Endothelial cell of umbilical vein (primary cell): Measurements from ENCODE around the gene LEMD3. TPM values are rescaled to one million over a fixed set of nuclear protein-coding genes. Genes with fewer than 3 reads are reported as not detected.

Experiments used
- BruUV-seq: library from RNA; stranded (reverse); fragments of 400-500 nt; replicated peaks from 2 replicates; lab custom pipeline; 2021; lab: Mats Ljungman, UMichigan
- CTCF ChIA-PET: fragments of 300-600, 350-600 bp; sonication (Branson Sonifier 250); formaldehyde crosslinking; loops from one replicate; lab custom pipeline; 2021; ENCODE audit warnings: antibody characterized with exemption, inconsistent platforms; lab: Charles Lee
- POLR2A ChIA-PET: fragments of 300-600, 350-600 bp; sonication (Branson Sonifier 250); formaldehyde crosslinking; loops from one replicate; lab custom pipeline; 2021; ENCODE audit warnings: antibody characterized with exemption, inconsistent platforms; lab: Charles Lee
- DNase-seq: peaks from one replicate; pipeline ENCODE4 v3.0.0-alpha.2; 2011; ENCODE audit warnings: low read depth, low spot score
- FAIRE-seq: peaks from 2 replicates; lab custom pipeline; 2011; peaks lifted over from hg19 to GRCh38; lab: Jason Lieb, UNC
- H2AFZ ChIP-seq: 2 replicates; pipeline ENCODE4 v1.6.0; 2012; ENCODE audit warnings: low read depth, low read length, control low read depth, inconsistent platforms
- H3K27ac ChIP-seq: 2 replicates; pipeline ENCODE4 v1.5.1; 2011; ENCODE audit warnings: low read depth, mild to moderate bottlenecking, control low read depth, low read length, moderate library complexity; ENCODE audit not compliant: insufficient read depth
- H3K27me3 ChIP-seq, 2 experiments: 2 replicates each; pipeline versions ENCODE4 v1.6.0 to v1.6.1; 2011; ENCODE audit warnings: low read length in 2 of 2, mixed read lengths in 1 of 2; ENCODE audit not compliant: control insufficient read depth in 2 of 2, insufficient read depth in 2 of 2
- H3K36me3 ChIP-seq, 2 experiments: 2 replicates in 1 of 2; 3 replicates in 1 of 2; pipeline ENCODE4 v1.5.1; 2011; ENCODE audit warnings: low read length in 2 of 2, mild to moderate bottlenecking in 1 of 2, moderate library complexity in 1 of 2; ENCODE audit not compliant: control insufficient read depth in 2 of 2, insufficient read depth in 2 of 2; ENCODE audit errors: extremely low read depth in 1 of 2
- H3K4me1 ChIP-seq: 3 replicates; pipeline ENCODE4 v1.5.1; 2011; ENCODE audit warnings: mild to moderate bottlenecking, low read length; ENCODE audit not compliant: control insufficient read depth, insufficient read depth; ENCODE audit errors: extremely low read depth
- H3K4me2 ChIP-seq: 2 replicates; pipeline ENCODE4 v1.6.1; 2011; ENCODE audit warnings: low read length, control low read depth, mixed read lengths; ENCODE audit not compliant: insufficient read depth
- H3K4me3 ChIP-seq, 3 experiments: fragments of 200-600 bp in 1 of 3; sonication (generic), shearing (Covaris generic) in 1 of 3; replicated peaks in 1 of 3; 2 replicates each; pipeline ENCODE4 v1.5.1; 2011 to 2016; ENCODE audit warnings: control low read depth in 3 of 3, low read length in 3 of 3, mild to moderate bottlenecking in 2 of 3, inconsistent platforms in 1 of 3, low read depth in 1 of 3, moderate library complexity in 1 of 3; ENCODE audit not compliant: insufficient read depth in 1 of 3
- H3K79me2 ChIP-seq: 2 replicates; pipeline ENCODE4 v1.6.0; 2012; ENCODE audit warnings: low read length, inconsistent platforms; ENCODE audit not compliant: control insufficient read depth, insufficient read depth
- H3K9ac ChIP-seq: replicated peaks from 2 replicates; pipeline ENCODE3; 2011; ENCODE audit warnings: low read length, control low read depth; ENCODE audit not compliant: insufficient read depth; ENCODE audit errors: extremely low read depth
- H3K9me1 ChIP-seq: replicated peaks from 3 replicates; pipeline ENCODE4 v1.6.0; 2011; ENCODE audit warnings: mild to moderate bottlenecking, low read length; ENCODE audit not compliant: control insufficient read depth, insufficient read depth; ENCODE audit errors: extremely low read depth
- H3K9me3 ChIP-seq: replicated peaks from 2 replicates; pipeline ENCODE4 v1.5.1; 2012; ENCODE audit warnings: low read length, inconsistent platforms; ENCODE audit not compliant: control insufficient read depth, insufficient read depth
- H4K20me1 ChIP-seq: replicated peaks from 2 replicates; pipeline ENCODE3; 2011; ENCODE audit warnings: mild to moderate bottlenecking, low read length; ENCODE audit not compliant: control insufficient read depth, insufficient read depth; ENCODE audit errors: extremely low read depth
- EZH2 ChIP-seq: IDR thresholded peaks from 2 replicates; pipeline ENCODE4 v1.6.1; 2012; ENCODE audit warnings: borderline replicate concordance, low read depth, mild to moderate bottlenecking, moderate library complexity, low read length, inconsistent platforms; ENCODE audit not compliant: severe bottlenecking
- FOS ChIP-seq: IDR thresholded peaks from 2 replicates; pipeline ENCODE4 v1.6.1; 2011; ENCODE audit warnings: mild to moderate bottlenecking, low read length, moderate library complexity, borderline replicate concordance; ENCODE audit not compliant: insufficient read depth
- GATA2 ChIP-seq: IDR thresholded peaks from 2 replicates; pipeline ENCODE4 v1.7.0; 2011; ENCODE audit warnings: low read depth, mild to moderate bottlenecking, moderate library complexity, mixed read lengths, low read length; ENCODE audit not compliant: insufficient read length, insufficient read depth
- JUN ChIP-seq: IDR thresholded peaks from 2 replicates; pipeline ENCODE4 v1.6.1; 2011; ENCODE audit warnings: borderline replicate concordance, low read depth; ENCODE audit not compliant: insufficient read length, insufficient read depth
- MYC ChIP-seq: IDR thresholded peaks from one replicate; pipeline ENCODE4 v1.6.1; 2011; ENCODE audit warnings: mild to moderate bottlenecking, low read depth, low read length
- POLR2A ChIP-seq: IDR thresholded peaks from 2 replicates; pipeline ENCODE4 v1.6.1; 2012; ENCODE audit warnings: low read depth, mild to moderate bottlenecking, control low read depth, low read length
- POLR2AphosphoS5 ChIP-seq: IDR thresholded peaks from 2 replicates; pipeline ENCODE4 v1.6.1; 2012; ENCODE audit warnings: low read depth, mild to moderate bottlenecking, control low read depth, low read length, moderate library complexity; ENCODE audit not compliant: insufficient read depth
- dilution Hi-C: fragments of 300-500 bp; cut with MboI; formaldehyde crosslinking; loops from one replicate; pipeline ENCODE4 v1.15.0; 2019; ENCODE audit warnings: low sequenced_read_pairs; ENCODE audit not compliant: extremely low pct_ligation_motif_present
- intact Hi-C: fragments of 100-400 bp; cut with micrococcal nuclease; formaldehyde crosslinking; loops from one replicate; pipeline ENCODE4 v1.10.0; 2022
- polyA plus RNA-seq, 4 experiments: library from polyadenylated mRNA; depleted of rRNA in 3 of 4; stranded (reverse) in 3 of 4; unstranded in 1 of 4; fragments of >200 nt; gene quantifications; 2 replicates each; pipeline versions ENCODE4 v1.2.1 to v1.2.3, GENCODE V29; 2011 to 2012; ENCODE audit warnings: missing spikeins in 1 of 4
- total RNA-seq: library from RNA; stranded (reverse); gene quantifications from 2 replicates; pipeline ENCODE4 v1.2.3, GENCODE V29; 2021
- TF ChIP-seq, protein P1 (sequence below), 2 donors: IDR thresholded peaks; 1 replicate in 1 of 2; 2 replicates in 1 of 2; pipeline ENCODE4 v1.5.1; 2011; ENCODE audit warnings: low read length in 2 of 2, mild to moderate bottlenecking in 2 of 2, moderate library complexity in 2 of 2, control low read depth in 1 of 2, inconsistent platforms in 1 of 2, low read depth in 1 of 2; ENCODE audit not compliant: insufficient read depth in 1 of 2; ENCODE audit errors: extremely low read depth in 1 of 2
- TF ChIP-seq, protein P2 (sequence below): IDR thresholded peaks from 2 replicates; pipeline ENCODE4 v1.6.1; 2011; ENCODE audit not compliant: insufficient read depth, insufficient read length

The LEMD3 gene
- total and polyA plus RNA-seq, 2 donors (not counting 3 experiments of a cell fraction or from before 2014, with no cell fraction given): 7.4 to 24.2 TPM

GRCh38 chr12:65152596-65152995, 16.8 kb upstream of the LEMD3 start:
- Histone ChIP-seq H3K4me1 (peaks cover 7% of the 10 kb centered on the region), H3K4me3 (no peak overlapping the region), H3K36me3 (no peaks in the 10 kb centered on the region), H3K4me2 (no peak overlapping the region), H3K27ac (no peak overlapping the region), H4K20me1 (no peaks in the 10 kb centered on the region), H2AFZ (no peak overlapping the region), H3K79me2 (no peaks in the 10 kb centered on the region), H3K9me3 (no peaks in the 10 kb centered on the region), H3K9ac (no peak overlapping the region), H3K27me3 (peaks cover 0 to 2% of the 10 kb centered on the region in 2 experiments), H3K9me1 (no peaks in the 10 kb centered on the region)
- intact Hi-C loops: no loop called here
- ChIA-PET CTCF (interaction anchor here (0.7 kb wide), 1 partner anchor 30 kb away, joined by 3 read pairs; no protein-coding TSS in a partner anchor), POLR2A (no interaction called here)
- DNase-seq: no peak
- no peak for FAIRE-seq
- dilution Hi-C loops: no loop called here
- TF ChIP-seq POLR2A: no peak
- TF ChIP-seq JUN: no peak
- TF ChIP-seq, protein P1, sequence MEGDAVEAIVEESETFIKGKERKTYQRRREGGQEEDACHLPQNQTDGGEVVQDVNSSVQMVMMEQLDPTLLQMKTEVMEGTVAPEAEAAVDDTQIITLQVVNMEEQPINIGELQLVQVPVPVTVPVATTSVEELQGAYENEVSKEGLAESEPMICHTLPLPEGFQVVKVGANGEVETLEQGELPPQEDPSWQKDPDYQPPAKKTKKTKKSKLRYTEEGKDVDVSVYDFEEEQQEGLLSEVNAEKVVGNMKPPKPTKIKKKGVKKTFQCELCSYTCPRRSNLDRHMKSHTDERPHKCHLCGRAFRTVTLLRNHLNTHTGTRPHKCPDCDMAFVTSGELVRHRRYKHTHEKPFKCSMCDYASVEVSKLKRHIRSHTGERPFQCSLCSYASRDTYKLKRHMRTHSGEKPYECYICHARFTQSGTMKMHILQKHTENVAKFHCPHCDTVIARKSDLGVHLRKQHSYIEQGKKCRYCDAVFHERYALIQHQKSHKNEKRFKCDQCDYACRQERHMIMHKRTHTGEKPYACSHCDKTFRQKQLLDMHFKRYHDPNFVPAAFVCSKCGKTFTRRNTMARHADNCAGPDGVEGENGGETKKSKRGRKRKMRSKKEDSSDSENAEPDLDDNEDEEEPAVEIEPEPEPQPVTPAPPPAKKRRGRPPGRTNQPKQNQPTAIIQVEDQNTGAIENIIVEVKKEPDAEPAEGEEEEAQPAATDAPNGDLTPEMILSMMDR (IDR thresholded peaks at IDR 0.05; ENCODE audit: extremely low read depth in 1 of 2, insufficient read depth in 1 of 2, low read depth in 1 of 2, low read length in 2 of 2): no peak
- no peak for TF ChIP-seq FOS
- TF ChIP-seq GATA2: no peak
- no peak for TF ChIP-seq MYC
- no peak for TF ChIP-seq EZH2
- no peak for TF ChIP-seq POLR2AphosphoS5
- TF ChIP-seq, protein P2, sequence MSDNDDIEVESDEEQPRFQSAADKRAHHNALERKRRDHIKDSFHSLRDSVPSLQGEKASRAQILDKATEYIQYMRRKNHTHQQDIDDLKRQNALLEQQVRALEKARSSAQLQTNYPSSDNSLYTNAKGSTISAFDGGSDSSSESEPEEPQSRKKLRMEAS: no peak
- BruUV-seq: no TSS peak
